Progenitor cell of endocrine pancreas (in vitro differentiated cells): ENCODE data around the gene LPIN2. TPM values are rescaled to one million over a fixed set of nuclear protein-coding genes. Genes with fewer than 3 reads are reported as not detected.

Source experiments
- DNase-seq: peaks from one replicate; pipeline ENCODE4 v3.0.0; 2021; ENCODE audit warnings: low spot score; ENCODE audit not compliant: unreplicated experiment
- H3K27ac Mint-ChIP-seq: 2 replicates; pipeline ENCODE4 v1.8.0; 2021; ENCODE audit warnings: mild to moderate bottlenecking, moderate library complexity, mixed read lengths
- H3K27me3 Mint-ChIP-seq: 2 replicates; pipeline ENCODE4 v1.8.0; 2021; ENCODE audit warnings: mixed read lengths
- H3K36me3 Mint-ChIP-seq: 2 replicates; pipeline ENCODE4 v1.8.0; 2022; ENCODE audit warnings: mixed read lengths; ENCODE audit not compliant: insufficient read depth
- H3K4me1 Mint-ChIP-seq: 2 replicates; pipeline ENCODE4 v1.8.0; 2021; ENCODE audit warnings: low read depth, mixed read lengths
- H3K4me3 Mint-ChIP-seq: 2 replicates; pipeline ENCODE4 v1.8.0; 2021; ENCODE audit warnings: low read depth, mild to moderate bottlenecking, moderate library complexity, mixed read lengths
- H3K9me3 Mint-ChIP-seq: 2 replicates; pipeline ENCODE4 v1.8.0; 2021; ENCODE audit warnings: low read depth, mixed read lengths
- total RNA-seq: library from RNA; stranded (reverse); gene quantifications from 2 replicates; pipeline ENCODE4 v1.2.1, GENCODE V29; 2021
- TF ChIP-seq, protein P1 (sequence below): fragments of 200-600 bp; sonication (generic); IDR thresholded peaks from one replicate; pipeline ENCODE4 v1.5.0; 2021; ENCODE audit warnings: antibody characterized with exemption, mild to moderate bottlenecking; ENCODE audit not compliant: unreplicated experiment

LPIN2 gene
- total RNA-seq, 1 donor from 2014 or later, result 25.9 TPM

DNA sequence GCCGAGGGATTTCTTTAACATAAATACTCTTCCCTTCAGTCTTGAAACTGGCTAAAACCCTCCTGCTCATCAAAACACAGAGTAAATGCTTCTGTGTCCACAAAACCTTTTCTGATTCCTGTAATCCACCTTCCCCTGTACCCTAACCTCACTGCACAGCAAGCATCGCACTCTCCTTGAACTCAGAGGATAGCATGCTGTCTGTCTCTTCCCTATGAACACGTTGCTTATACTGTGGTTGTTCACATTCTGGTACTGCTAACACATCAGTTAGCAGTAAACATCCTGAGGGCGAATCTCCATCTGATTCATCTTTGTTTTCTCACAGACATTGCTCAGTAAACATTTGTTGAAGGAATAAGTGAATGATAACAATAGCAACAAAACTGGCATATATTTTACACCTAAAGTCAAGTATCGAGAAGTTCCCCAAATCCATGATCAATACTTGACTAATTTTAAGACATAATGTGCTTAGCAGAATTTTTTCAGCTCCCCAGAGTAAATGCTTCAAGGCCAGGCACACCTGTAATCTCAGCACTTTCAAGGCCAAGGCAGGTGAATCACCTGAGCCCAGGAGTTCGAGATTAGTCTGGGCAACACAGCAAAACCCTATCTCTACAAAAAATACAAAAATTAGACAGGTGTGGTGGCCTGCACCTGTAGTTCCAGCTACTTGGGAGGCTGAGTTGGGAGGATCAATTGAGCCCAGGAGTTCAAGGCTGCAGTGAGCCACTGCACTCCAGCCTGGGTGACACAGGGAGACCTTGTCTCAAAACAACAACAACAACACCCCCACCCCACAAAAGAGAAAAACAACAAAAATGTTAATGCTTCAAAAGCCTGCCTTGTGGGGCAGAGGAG lies 45.6 kb upstream of the LPIN2 start:
- Mint-ChIP-seq H3K27ac (no peak overlapping the region), H3K4me3 (no peak overlapping the region)
- DNase-seq, result no peak

DNA sequence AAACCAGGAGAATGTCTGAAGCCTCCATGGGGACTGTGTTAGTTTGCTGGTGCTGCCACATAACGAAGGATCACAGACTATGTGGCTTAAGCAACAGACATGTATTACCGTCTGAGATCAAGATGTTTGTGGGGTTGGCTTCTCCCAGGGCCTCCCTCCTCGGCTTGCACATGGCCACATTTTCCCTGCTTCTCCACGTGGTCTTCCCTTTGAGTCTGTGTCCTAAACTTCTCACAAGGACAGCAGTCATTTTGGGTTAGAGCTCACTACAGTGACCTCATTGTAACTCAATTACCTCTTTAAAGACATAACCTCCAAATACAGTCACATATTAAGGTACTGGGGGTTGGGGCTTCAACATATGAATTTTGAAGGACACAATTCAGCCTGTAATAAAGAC lies 44.6 kb upstream of the LPIN2 start:
- Mint-ChIP-seq H3K9me3 (peaks cover 13% of the 10 kb centered on the region), H3K4me3 (no peak overlapping the region), H3K27me3 (no peaks in the 10 kb centered on the region), H3K4me1 (peaks cover 3% of the 10 kb centered on the region), H3K27ac (no peak overlapping the region), H3K36me3 (peaks cover 9% of the 10 kb centered on the region)
- TF ChIP-seq, protein P1, sequence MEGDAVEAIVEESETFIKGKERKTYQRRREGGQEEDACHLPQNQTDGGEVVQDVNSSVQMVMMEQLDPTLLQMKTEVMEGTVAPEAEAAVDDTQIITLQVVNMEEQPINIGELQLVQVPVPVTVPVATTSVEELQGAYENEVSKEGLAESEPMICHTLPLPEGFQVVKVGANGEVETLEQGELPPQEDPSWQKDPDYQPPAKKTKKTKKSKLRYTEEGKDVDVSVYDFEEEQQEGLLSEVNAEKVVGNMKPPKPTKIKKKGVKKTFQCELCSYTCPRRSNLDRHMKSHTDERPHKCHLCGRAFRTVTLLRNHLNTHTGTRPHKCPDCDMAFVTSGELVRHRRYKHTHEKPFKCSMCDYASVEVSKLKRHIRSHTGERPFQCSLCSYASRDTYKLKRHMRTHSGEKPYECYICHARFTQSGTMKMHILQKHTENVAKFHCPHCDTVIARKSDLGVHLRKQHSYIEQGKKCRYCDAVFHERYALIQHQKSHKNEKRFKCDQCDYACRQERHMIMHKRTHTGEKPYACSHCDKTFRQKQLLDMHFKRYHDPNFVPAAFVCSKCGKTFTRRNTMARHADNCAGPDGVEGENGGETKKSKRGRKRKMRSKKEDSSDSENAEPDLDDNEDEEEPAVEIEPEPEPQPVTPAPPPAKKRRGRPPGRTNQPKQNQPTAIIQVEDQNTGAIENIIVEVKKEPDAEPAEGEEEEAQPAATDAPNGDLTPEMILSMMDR, result no peak
- DNase-seq, result no peak

More for the DNA sequence above, 45.6 kb upstream of the LPIN2 start:
- Mint-ChIP-seq H3K9me3 (peaks cover 6% of the 10 kb centered on the region), H3K4me1 (peaks cover 7% of the 10 kb centered on the region), H3K27me3 (no peaks in the 10 kb centered on the region), H3K36me3 (peaks cover 4% of the 10 kb centered on the region)
- TF ChIP-seq, protein P1, result no peak

DNA sequence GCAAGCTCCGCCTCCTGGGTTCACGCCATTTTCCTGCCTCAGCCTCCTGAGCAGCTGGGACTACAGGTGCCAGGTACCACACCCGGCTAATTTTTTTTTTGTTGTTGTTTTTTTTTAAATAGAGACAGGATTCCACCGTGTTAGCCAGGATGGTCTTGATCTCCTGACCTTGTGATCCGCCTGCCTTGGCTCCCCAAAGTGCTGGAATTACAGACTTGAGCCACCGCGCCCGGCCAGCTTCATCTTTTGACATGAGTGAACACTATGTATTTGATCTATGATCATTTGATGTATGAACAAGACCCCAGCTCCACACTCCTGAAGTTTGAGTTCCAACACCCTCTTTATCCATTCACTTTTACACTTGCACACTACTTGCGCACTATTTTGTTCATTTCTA lies 43.4 kb upstream of the LPIN2 start:
- Mint-ChIP-seq H3K36me3 (peaks cover 9% of the 10 kb centered on the region), H3K27ac (no peak overlapping the region), H3K4me1 (peaks cover 12% of the 10 kb centered on the region), H3K4me3 (no peak overlapping the region), H3K9me3 (peaks cover 13% of the 10 kb centered on the region), H3K27me3 (no peaks in the 10 kb centered on the region)
- no peak for DNase-seq
- TF ChIP-seq, protein P1, result no peak

DNA sequence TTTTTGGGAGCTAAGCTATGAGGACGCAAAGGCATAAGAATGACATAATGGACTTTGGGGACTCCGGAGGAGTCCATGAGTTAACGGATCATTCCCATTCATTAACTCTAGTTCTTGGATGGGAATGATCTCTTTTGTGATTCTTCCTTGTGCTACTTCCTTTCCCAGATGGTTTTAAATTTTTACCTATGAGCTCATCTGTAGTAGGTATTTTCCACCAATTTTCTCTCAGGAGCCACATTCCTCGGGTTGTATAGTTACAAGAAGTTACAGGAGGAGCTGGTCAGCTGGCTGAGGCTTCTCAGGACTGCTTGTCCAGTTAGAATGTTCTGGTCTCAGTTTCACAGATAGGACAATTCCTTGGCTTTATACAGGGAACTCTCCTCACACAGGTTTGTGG lies 42.9 kb upstream of the LPIN2 start:
- TF ChIP-seq, protein P1, result no peak
- Mint-ChIP-seq H3K4me3 (no peak overlapping the region), H3K4me1 (peaks cover 16% of the 10 kb centered on the region), H3K27me3 (no peaks in the 10 kb centered on the region), H3K27ac (no peak overlapping the region), H3K36me3 (peaks cover 9% of the 10 kb centered on the region), H3K9me3 (peaks cover 13% of the 10 kb centered on the region)
- DNase-seq, result no peak

- H3K36me3 Mint-ChIP-seq, result peaks cover 9% of the 10 kb centered on the region
- TF ChIP-seq, protein P1, result no peak
- no peaks in the 10 kb centered on the region for H3K27me3 Mint-ChIP-seq
- H3K27ac Mint-ChIP-seq, result no peak overlapping the region
- no peak for DNase-seq
- H3K9me3 Mint-ChIP-seq, result peaks cover 13% of the 10 kb centered on the region
- H3K4me1 Mint-ChIP-seq, result peaks cover 16% of the 10 kb centered on the region
- H3K4me3 Mint-ChIP-seq, result no peak overlapping the region
Measured at GRCh38 chr18:3055186-3055728, 42.3 kb upstream of the LPIN2 start.
